ENCODE data around the gene SLC26A1. TPM values are rescaled to one million over a fixed set of nuclear protein-coding genes. Genes with fewer than 3 reads are reported as not detected.

The SLC26A1 gene
- total and polyA plus RNA-seq, 2 of the 13 experiments (the other 11 are each of a cell fraction or from before 2014, with no cell fraction given) = 5.4 to 22.9 TPM

DNA sequence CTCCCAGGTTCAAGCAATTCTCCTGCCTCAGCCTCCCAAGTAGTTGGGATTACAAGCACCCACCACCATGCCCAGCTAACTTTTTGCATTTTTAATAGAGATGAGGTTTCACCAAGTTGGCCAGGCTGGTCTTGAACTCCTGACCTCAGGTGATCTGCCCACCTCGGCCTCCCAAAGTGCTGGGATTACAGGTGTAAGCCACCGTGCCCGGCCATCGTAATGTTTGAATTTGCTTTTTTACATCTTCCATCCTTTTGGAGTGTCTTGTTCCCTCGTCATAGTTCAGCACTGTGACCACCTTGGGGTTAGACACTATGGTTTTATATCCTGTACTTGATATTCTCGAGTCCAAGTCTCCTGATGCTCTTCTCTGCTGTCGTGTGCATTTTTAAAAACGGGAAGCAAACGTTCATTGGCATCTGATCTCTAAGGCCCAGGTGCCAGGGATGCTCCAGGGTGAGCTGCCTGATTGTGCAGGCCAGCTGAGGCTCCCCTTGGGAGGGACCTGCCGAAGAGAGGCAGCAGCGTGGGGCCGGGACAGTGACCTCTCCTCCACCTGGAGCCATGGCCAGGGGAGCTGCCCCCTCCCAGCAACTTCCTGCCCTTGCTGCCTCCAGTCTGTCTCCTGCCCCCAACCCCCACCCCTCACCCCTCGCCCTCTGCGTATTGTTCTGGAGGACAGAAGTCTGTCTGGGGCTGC, 36.5 kb downstream of the SLC26A1 start (continued):
- TF ChIP-seq, protein P1, sequence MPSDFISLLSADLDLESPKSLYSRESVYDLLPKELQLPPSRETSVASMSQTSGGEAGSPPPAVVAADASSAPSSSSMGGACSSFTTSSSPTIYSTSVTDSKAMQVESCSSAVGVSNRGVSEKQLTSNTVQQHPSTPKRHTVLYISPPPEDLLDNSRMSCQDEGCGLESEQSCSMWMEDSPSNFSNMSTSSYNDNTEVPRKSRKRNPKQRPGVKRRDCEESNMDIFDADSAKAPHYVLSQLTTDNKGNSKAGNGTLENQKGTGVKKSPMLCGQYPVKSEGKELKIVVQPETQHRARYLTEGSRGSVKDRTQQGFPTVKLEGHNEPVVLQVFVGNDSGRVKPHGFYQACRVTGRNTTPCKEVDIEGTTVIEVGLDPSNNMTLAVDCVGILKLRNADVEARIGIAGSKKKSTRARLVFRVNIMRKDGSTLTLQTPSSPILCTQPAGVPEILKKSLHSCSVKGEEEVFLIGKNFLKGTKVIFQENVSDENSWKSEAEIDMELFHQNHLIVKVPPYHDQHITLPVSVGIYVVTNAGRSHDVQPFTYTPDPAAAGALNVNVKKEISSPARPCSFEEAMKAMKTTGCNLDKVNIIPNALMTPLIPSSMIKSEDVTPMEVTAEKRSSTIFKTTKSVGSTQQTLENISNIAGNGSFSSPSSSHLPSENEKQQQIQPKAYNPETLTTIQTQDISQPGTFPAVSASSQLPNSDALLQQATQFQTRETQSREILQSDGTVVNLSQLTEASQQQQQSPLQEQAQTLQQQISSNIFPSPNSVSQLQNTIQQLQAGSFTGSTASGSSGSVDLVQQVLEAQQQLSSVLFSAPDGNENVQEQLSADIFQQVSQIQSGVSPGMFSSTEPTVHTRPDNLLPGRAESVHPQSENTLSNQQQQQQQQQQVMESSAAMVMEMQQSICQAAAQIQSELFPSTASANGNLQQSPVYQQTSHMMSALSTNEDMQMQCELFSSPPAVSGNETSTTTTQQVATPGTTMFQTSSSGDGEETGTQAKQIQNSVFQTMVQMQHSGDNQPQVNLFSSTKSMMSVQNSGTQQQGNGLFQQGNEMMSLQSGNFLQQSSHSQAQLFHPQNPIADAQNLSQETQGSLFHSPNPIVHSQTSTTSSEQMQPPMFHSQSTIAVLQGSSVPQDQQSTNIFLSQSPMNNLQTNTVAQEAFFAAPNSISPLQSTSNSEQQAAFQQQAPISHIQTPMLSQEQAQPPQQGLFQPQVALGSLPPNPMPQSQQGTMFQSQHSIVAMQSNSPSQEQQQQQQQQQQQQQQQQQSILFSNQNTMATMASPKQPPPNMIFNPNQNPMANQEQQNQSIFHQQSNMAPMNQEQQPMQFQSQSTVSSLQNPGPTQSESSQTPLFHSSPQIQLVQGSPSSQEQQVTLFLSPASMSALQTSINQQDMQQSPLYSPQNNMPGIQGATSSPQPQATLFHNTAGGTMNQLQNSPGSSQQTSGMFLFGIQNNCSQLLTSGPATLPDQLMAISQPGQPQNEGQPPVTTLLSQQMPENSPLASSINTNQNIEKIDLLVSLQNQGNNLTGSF (CRISPR knock-in tag; IDR thresholded peaks at IDR 0.05) = no peak
- no peak for TF ChIP-seq ZNF709 (CRISPR knock-in tag; IDR thresholded peaks at IDR 0.05)
- no peak for TF ChIP-seq ZNF292 (CRISPR knock-in tag; IDR thresholded peaks at IDR 0.05; ENCODE audit: borderline replicate concordance, low read depth)
- TF ChIP-seq, protein P2, sequence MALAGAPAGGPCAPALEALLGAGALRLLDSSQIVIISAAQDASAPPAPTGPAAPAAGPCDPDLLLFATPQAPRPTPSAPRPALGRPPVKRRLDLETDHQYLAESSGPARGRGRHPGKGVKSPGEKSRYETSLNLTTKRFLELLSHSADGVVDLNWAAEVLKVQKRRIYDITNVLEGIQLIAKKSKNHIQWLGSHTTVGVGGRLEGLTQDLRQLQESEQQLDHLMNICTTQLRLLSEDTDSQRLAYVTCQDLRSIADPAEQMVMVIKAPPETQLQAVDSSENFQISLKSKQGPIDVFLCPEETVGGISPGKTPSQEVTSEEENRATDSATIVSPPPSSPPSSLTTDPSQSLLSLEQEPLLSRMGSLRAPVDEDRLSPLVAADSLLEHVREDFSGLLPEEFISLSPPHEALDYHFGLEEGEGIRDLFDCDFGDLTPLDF (CRISPR knock-in tag; IDR thresholded peaks at IDR 0.05) = no peak
- TF ChIP-seq DNMT1 (CRISPR knock-in tag; IDR thresholded peaks at IDR 0.05) = no peak
- TF ChIP-seq ETV6 (CRISPR knock-in tag; conservative IDR thresholded peaks at IDR 0.05) = no peak

Measured in HepG2 (cell line).